LNCAP (cell line): Measurements from ENCODE around the gene INO80B.

ENCODE experiments used
- CTCF ChIP-seq: fragments of 450-650 bp; IDR thresholded peaks from 2 replicates; pipeline ENCODE4 v1.5.1; 2017; ENCODE audit warnings: mild to moderate bottlenecking

The INO80B gene

GRCh38 chr2:74416778-74417177 is 38.1 kb upstream of the INO80B start:
- TF ChIP-seq CTCF, result no peak

- no peak for TF ChIP-seq CTCF
These were observed 37.7 kb upstream of the INO80B start for GRCh38 chr2:74417197-74417596.

GRCh38 chr2:74417763-74418162 is 37.1 kb upstream of the INO80B start:
- TF ChIP-seq CTCF, result no peak

GRCh38 chr2:74418312-74418711 is 36.6 kb upstream of the INO80B start:
- TF ChIP-seq CTCF, result no peak

- TF ChIP-seq CTCF, result no peak
These were observed 35.5 kb upstream of the INO80B start for GRCh38 chr2:74419345-74419744.

- no peak for TF ChIP-seq CTCF
These were observed 34.9 kb upstream of the INO80B start for GRCh38 chr2:74420006-74420405.

GRCh38 chr2:74421221-74421870 is 33.5 kb upstream of the INO80B start, which contains the start of the genes C2orf81 and WDR54:
Gene C2orf81 (minus strand): TSS chr2:74421619. CDS start chr2:74421560, 59 bp downstream.
Gene WDR54 (plus strand): TSS chr2:74421730. CDS start chr2:74422154, 424 bp downstream.
- no peak for TF ChIP-seq CTCF
